ENCODE data around the gene NFATC2. TPM values are rescaled to one million over a fixed set of nuclear protein-coding genes. Genes with fewer than 3 reads are reported as not detected.

The NFATC2 gene
- total and polyA plus RNA-seq, 2 experiments from 2014 or later, result 0.52 to 0.59 TPM

GRCh38 chr20:51473256-51473655, 69.3 kb downstream of the NFATC2 start (continued):
- TF ChIP-seq ZNF114 (CRISPR knock-in tag; IDR thresholded peaks at IDR 0.05), result no peak
- TF ChIP-seq, protein P1, sequence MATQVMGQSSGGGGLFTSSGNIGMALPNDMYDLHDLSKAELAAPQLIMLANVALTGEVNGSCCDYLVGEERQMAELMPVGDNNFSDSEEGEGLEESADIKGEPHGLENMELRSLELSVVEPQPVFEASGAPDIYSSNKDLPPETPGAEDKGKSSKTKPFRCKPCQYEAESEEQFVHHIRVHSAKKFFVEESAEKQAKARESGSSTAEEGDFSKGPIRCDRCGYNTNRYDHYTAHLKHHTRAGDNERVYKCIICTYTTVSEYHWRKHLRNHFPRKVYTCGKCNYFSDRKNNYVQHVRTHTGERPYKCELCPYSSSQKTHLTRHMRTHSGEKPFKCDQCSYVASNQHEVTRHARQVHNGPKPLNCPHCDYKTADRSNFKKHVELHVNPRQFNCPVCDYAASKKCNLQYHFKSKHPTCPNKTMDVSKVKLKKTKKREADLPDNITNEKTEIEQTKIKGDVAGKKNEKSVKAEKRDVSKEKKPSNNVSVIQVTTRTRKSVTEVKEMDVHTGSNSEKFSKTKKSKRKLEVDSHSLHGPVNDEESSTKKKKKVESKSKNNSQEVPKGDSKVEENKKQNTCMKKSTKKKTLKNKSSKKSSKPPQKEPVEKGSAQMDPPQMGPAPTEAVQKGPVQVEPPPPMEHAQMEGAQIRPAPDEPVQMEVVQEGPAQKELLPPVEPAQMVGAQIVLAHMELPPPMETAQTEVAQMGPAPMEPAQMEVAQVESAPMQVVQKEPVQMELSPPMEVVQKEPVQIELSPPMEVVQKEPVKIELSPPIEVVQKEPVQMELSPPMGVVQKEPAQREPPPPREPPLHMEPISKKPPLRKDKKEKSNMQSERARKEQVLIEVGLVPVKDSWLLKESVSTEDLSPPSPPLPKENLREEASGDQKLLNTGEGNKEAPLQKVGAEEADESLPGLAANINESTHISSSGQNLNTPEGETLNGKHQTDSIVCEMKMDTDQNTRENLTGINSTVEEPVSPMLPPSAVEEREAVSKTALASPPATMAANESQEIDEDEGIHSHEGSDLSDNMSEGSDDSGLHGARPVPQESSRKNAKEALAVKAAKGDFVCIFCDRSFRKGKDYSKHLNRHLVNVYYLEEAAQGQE (IDR thresholded peaks at IDR 0.05; ENCODE audit: unreplicated experiment), result no peak

GRCh38 chr20:51470907-51471411, 71.6 kb downstream of the NFATC2 start:
- H3K9me2 ChIP-seq (ENCODE audit: insufficient read depth), result no peaks in the 10 kb centered on the region
- no peaks in the 10 kb centered on the region for H3K4me1 ChIP-seq (ENCODE audit: insufficient read depth)
- Mint-ChIP-seq H3K27ac (no peak overlapping the region), H3K27me3 (ENCODE audit: insufficient read depth, low read depth, poor library complexity) (peaks cover 2% of the 10 kb centered on the region), H3K4me3 (no peak overlapping the region), H3K36me3 (ENCODE audit: low read depth) (no peaks in the 10 kb centered on the region), H3K4me1 (peaks cover 8% of the 10 kb centered on the region), H3K9me3 (no peaks in the 10 kb centered on the region)
- H3K36me3 ChIP-seq (ENCODE audit: insufficient read depth), result no peaks in the 10 kb centered on the region
- no peak overlapping the region for H3K4me3 ChIP-seq
- no peaks in the 10 kb centered on the region for H3K27me3 ChIP-seq (ENCODE audit: insufficient read depth)
- ATAC-seq (no peak), DNase-seq (ENCODE audit: low spot score) (no peak)
- H2AFZ ChIP-seq, result no peak overlapping the region
- H4K20me1 ChIP-seq (replicated peaks; ENCODE audit: insufficient read depth), result no peaks in the 10 kb centered on the region
- no peak overlapping the region for H3K4me2 ChIP-seq
- no peaks in the 10 kb centered on the region for H3K79me2 ChIP-seq (replicated peaks; ENCODE audit: insufficient read depth)
- H3F3A ChIP-seq (replicated peaks; ENCODE audit: low read depth), result no peaks in the 10 kb centered on the region
- H3K27ac ChIP-seq (ENCODE audit: low read depth), result no peak overlapping the region
- TF ChIP-seq EZH2 (IDR thresholded peaks at IDR 0.05; ENCODE audit: low read depth, unreplicated experiment) (no peak), ETS1 (IDR thresholded peaks at IDR 0.05) (no peak), ZNF114 (CRISPR knock-in tag; IDR thresholded peaks at IDR 0.05) (no peak), STAT1 (IDR thresholded peaks at IDR 0.05; ENCODE audit: unreplicated experiment) (no peak), POLR2AphosphoS5 (IDR thresholded peaks at IDR 0.05; ENCODE audit: low read depth) (no peak), EZH2phosphoT487 (IDR thresholded peaks at IDR 0.05; ENCODE audit: unreplicated experiment) (no peak), CREB1 (CRISPR knock-in tag; IDR thresholded peaks at IDR 0.05; ENCODE audit: low read depth) (no peak), ZNF331 (CRISPR knock-in tag; IDR thresholded peaks at IDR 0.05; ENCODE audit: low read depth) (no peak), NANOG (IDR thresholded peaks at IDR 0.05; ENCODE audit: borderline replicate concordance) (no peak), JUNB (IDR thresholded peaks at IDR 0.05; ENCODE audit: unreplicated experiment) (no peak)
- TF ChIP-seq, protein P1 (IDR thresholded peaks at IDR 0.05; ENCODE audit: unreplicated experiment), result no peak
- TF ChIP-seq, protein P2, sequence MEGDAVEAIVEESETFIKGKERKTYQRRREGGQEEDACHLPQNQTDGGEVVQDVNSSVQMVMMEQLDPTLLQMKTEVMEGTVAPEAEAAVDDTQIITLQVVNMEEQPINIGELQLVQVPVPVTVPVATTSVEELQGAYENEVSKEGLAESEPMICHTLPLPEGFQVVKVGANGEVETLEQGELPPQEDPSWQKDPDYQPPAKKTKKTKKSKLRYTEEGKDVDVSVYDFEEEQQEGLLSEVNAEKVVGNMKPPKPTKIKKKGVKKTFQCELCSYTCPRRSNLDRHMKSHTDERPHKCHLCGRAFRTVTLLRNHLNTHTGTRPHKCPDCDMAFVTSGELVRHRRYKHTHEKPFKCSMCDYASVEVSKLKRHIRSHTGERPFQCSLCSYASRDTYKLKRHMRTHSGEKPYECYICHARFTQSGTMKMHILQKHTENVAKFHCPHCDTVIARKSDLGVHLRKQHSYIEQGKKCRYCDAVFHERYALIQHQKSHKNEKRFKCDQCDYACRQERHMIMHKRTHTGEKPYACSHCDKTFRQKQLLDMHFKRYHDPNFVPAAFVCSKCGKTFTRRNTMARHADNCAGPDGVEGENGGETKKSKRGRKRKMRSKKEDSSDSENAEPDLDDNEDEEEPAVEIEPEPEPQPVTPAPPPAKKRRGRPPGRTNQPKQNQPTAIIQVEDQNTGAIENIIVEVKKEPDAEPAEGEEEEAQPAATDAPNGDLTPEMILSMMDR (conservative IDR thresholded peaks at IDR 0.05; ENCODE audit: low read depth in 2 of 2), result no peak
